Epithelial cell of proximal tubule (primary cell): ENCODE data around the gene UGT1A6. TPM values are rescaled to one million over a fixed set of nuclear protein-coding genes. Genes with fewer than 3 reads are reported as not detected.

Experiments
- DNase-seq: peaks from one replicate; pipeline ENCODE4 v3.0.0-alpha.2; 2011; ENCODE audit warnings: low read depth
- H3K4me3 ChIP-seq: 2 replicates; pipeline ENCODE4 v1.5.1; 2011; ENCODE audit warnings: low read depth, mild to moderate bottlenecking, low read length
- CTCF ChIP-seq: conservative IDR thresholded peaks from 2 replicates; pipeline ENCODE4 v1.5.1; 2012; ENCODE audit warnings: low read depth, mild to moderate bottlenecking, low read length
- total RNA-seq: library from RNA; depleted of rRNA; stranded (reverse); fragments of >200 nt; gene quantifications from 2 replicates; pipeline ENCODE4 v1.2.3, GENCODE V29; 2015

The UGT1A6 gene
- total RNA-seq, 1 donor from 2014 or later = 0.52 TPM

DNA sequence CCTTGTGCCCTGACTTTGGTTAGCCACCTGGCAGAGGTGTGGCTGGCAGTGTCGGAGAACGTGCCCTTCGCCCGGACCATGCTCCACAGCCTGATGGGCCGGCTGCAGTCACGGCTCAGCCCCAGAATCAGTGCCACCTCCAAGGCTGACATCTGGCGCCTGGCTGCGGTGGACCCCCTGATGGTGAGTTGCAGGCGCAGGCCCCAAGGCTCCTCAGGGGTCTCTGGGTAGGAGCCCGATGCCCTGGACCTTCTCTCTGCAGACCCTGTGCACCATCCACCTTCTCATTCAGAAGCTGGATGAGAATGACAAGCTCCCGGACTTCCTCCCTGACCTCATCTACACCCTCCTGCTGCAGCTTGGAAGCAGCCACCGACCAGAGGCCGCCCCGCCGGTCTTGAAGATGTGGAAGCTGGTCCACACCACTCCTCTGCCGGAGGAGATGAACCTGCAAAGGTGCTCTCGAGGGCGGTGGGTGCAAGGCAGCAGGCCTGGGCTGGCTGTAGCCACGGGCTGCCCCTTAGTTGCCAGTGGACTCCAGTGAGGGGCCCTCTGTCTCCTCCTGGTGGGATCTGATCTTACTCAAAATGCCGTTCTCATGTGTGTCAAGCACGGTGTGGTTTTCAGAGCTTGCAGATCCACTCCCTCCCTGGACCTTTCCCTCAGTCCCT is 129.5 kb downstream of the UGT1A6 start:
- H3K4me3 ChIP-seq = no peak overlapping the region
- no peak for TF ChIP-seq CTCF
- no peak for DNase-seq

Other genes starting within 250 kb of the UGT1A6 start
- gene USP40, start 126.1 kb upstream of the UGT1A6 start, total RNA-seq = 19.8 and 33.6 TPM in 2 replicates
- not detected in 2 replicates for gene UGT1A8, start 75.3 kb upstream of the UGT1A6 start, total RNA-seq
- not detected in 2 replicates for gene UGT1A10, start 56.4 kb upstream of the UGT1A6 start, total RNA-seq
- not detected in 2 replicates for gene UGT1A9, start 21.0 kb upstream of the UGT1A6 start, total RNA-seq
- 0.14 TPM in 1 of 2 replicates, not detected in the other for gene UGT1A7, start 11.0 kb upstream of the UGT1A6 start, total RNA-seq
- not detected in 2 replicates for gene UGT1A5, start 20.0 kb downstream of the UGT1A6 start, total RNA-seq
- gene UGT1A4, start 25.8 kb downstream of the UGT1A6 start, total RNA-seq = 0.07 TPM in 1 of 2 replicates, not detected in the other
- not detected in 2 replicates for gene UGT1A3, start 36.2 kb downstream of the UGT1A6 start, total RNA-seq
- not detected in 2 replicates for gene UGT1A1, start 67.4 kb downstream of the UGT1A6 start, total RNA-seq
- not detected in 2 replicates for gene MROH2A, start 85.4 kb downstream of the UGT1A6 start, total RNA-seq
- gene HJURP, start 161.6 kb downstream of the UGT1A6 start, total RNA-seq = 56.9 and 64.9 TPM in 2 replicates
- gene TRPM8, start 224.5 kb downstream of the UGT1A6 start, total RNA-seq = 0.87 and 4.1 TPM in 2 replicates